Stimulated activated CD8-positive, alpha-beta memory T cell treated with anti-CD3 and anti-CD28 coated beads, Interleukin-7, amount 100 ng/mL, for 4 hours (primary cell): ENCODE measurements around the gene BHLHE23.

ENCODE experiments used
- DNase-seq, 2 donors: peaks; one replicate each; pipeline ENCODE4 v3.0.0-alpha.2; 2020; ENCODE audit warnings: low read depth in 2 of 2

The BHLHE23 gene

GRCh38 chr20:62991196-62991807, 15.5 kb downstream of the BHLHE23 start:
- DNase-seq: no peak

DNA sequence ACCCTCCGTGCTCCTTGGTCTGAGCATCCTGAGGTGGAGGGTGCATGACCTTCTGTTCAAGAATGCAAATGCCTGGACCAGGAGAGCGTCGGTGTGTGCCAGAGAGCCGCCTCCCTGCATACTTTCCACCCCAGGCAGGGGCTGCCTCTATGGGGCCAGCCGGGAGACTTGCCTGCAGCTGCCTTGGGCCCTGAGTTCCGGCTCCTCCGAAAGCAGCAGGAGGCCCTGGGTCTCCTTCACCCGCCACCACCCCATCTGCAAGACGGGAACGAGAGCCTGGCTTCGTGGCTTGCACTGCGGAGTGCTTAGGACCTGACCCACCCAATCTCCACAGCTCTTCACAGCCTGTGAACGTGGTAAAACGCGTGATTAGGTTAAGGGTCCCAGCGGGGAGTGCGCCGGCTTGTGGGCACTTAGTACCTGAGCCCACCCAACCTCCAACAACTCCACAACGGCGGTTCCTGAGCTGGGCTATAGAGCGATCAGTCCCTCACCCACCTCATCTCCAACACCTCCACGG, 16.4 kb downstream of the BHLHE23 start:
- no peak for DNase-seq

DNA sequence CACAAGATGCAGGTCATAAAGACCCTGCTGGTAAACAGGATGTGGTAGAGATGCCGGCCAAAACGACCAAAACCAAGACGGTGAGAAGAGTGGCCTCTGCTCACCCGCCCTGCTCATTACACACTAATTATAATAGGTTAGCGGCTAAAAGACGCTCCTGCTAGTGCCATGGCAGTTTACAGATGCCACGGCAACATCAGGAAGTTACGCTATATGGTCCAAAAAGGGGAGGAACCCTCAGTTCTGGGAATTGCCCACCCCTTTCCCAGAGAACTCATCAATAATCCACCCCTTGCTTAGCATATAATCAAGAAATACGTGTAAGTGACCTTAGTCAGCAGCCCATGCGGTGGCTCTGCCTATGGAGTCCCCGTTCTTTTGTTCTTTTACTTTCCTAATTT, 17.6 kb downstream of the BHLHE23 start:
- DNase-seq: peak in 1 of 2 donors; percentile 25

- DNase-seq: no peak
Measured at GRCh38 chr20:62987114-62987513, 19.6 kb downstream of the BHLHE23 start.

DNA sequence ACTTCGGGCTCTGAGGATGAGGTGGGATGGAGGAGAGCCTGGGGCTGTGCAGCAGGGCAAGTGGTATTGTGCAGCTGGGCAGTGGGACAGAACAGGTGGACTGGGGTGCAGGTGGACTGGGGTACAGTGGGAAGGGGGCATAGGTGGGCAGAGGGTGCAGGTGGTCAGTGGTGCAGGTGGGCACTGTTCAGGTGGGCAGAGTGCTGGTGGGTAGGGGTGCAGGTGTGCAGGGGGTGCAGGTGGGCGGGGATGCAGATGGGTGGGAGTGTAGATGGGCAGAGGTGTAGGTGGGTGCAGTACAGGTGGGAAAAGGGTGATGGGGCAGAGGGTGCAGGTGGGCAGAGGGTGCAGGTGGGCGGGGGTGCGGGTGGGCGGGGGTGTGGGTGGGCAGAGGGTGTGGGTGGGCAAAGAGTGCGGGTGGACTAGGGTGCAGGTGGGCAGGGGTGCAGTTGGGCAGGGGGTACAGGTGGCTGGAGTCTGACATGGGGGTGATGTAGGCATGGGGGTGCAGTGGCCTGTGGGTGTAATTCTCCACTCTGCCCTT, 20.4 kb downstream of the BHLHE23 start:
- no peak for DNase-seq

- DNase-seq: no peak
Measured at GRCh38 chr20:62985444-62985778, 21.4 kb downstream of the BHLHE23 start.

DNA sequence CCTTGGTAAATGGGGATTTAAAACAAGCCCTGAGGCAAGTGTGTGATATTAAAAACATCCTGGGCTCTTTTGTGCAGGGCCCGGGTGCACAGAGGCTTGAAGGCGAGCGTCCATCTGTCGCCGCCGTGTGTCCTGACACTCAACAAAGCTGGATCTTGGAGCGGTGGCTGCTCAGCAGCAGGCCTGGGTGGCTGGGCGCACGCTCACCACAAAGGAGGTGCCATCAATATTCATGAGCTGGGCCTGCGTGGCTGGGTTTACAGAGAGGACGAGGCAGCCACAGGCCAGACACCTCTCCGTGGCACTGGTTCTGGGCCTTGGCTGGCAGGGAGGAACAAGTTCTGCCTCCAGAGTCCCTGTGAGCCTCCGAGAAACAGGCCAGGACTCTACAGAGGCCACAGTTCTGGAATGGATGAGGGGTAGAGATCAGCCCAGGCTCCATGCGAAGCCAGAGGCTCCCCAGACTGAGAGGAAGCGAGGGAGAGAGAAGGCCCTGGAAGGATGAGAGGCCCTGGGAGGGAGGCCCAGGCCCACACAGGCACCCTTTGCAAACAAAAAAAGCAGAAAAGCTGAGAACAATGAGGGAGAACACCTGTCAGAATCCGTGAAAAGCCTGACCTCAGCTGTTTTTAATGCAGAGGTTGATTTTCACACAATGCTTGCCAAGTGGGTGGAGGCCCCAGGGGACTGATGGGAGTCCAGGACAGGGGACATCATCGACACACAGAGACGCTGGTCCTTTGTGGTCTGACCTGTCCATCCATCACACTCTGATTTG, 21.9 kb downstream of the BHLHE23 start:
- DNase-seq: no peak

DNA sequence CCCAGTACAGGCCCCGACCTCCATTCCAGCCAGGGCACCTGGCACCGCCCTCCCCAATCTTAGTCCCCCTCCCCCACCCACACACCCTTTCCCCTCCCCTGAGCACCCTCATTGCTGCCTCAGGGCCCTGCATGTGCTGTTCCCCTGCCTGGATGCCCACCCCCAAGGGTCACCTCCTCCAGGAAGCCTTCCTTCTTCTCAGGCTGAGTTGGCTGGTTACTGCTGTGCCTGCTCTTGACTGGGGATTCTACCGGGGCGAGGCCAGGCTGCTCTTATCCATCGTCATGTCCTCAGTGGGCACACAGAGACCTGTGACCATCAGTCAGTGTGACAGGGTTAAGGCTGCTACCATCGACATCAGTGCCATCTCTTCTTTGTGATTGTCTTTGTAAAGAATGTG, 23.6 kb downstream of the BHLHE23 start:
- DNase-seq: no peak

DNA sequence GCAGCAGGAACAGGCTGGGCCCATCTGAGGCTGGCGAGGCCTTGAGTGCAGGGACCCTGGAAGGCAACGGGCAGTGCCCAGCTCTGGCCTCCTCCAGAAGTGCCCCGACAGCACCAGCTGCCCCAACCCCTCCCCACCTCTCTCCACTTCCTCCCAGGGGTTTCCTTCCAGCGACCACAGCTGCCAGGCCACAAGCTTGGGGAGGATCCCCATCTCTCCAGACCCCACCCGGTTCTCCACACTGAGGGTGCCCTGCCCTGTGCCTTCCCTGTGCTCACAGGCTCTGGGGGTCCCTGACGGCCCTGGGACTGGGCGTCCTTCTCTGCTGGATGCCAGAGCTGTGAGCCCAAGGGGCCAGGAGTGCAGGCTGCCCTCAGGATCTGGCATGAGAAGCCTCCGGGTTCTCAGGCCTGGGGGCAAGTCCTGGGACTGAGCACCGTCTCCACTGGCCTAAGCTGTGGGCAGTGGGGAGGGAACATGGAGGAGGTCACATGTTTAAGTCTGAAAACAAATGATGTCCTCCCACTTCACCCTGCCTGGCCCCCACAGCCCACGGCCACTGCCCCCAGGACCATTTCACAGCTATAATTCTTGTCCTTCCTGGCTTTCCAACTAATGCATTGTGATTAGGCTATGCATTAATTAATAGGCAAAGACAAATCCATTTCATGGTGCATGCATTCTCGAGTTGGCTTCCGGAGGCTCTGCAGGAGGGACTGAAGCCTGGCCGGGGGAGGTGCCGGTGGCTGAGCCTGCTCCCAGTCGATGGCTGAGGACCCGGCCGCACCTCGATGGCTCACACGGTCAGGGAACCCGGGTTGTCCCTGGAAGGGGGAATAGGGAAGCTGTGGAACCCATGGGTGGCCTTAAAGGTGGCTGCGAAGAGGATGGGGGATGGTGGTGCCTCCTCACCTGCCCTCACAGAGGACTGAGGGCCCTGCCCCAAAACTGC, 24.4 kb downstream of the BHLHE23 start:
- DNase-seq: no peak

GRCh38 chr20:62980970-62981369, 25.8 kb downstream of the BHLHE23 start:
- DNase-seq: no peak

DNA sequence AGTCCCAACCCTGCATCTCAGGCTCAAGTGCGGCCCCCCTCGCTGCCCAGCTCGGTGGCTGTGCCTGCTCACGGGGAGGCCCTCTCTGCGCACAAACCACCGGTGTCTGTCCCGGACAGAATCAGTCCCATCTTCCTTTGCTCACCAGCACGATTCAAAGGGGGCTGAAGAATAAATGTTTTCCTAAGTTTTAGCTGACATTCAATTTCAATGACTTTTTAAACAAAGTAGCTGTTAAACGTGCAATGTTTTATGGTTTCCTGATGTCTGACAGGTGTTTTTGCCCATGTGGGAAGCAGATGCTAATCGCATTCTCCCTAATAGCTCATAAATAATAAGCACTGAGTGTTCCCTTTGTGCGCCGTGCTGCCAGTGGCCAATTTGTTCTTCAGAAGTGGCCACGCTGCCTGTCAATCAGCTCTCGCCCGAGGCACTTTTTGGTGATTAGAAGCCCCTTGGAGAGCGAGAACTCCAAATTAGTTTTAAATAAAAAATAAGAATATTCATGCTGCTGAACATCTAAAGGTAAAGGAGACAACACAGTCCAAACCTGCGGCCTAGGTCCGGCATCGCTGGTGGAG, 26.3 kb downstream of the BHLHE23 start:
- DNase-seq: no peak

GRCh38 chr20:62979876-62980373, 26.8 kb downstream of the BHLHE23 start:
- no peak for DNase-seq

GRCh38 chr20:62979310-62979709, 27.5 kb downstream of the BHLHE23 start:
- no peak for DNase-seq

GRCh38 chr20:62978561-62978943, 28.2 kb downstream of the BHLHE23 start:
- no peak for DNase-seq

GRCh38 chr20:62977613-62978560, 28.9 kb downstream of the BHLHE23 start:
- peak; percentile 66 to 83 for DNase-seq

GRCh38 chr20:62976886-62977285, 29.9 kb downstream of the BHLHE23 start:
- no peak for DNase-seq

DNA sequence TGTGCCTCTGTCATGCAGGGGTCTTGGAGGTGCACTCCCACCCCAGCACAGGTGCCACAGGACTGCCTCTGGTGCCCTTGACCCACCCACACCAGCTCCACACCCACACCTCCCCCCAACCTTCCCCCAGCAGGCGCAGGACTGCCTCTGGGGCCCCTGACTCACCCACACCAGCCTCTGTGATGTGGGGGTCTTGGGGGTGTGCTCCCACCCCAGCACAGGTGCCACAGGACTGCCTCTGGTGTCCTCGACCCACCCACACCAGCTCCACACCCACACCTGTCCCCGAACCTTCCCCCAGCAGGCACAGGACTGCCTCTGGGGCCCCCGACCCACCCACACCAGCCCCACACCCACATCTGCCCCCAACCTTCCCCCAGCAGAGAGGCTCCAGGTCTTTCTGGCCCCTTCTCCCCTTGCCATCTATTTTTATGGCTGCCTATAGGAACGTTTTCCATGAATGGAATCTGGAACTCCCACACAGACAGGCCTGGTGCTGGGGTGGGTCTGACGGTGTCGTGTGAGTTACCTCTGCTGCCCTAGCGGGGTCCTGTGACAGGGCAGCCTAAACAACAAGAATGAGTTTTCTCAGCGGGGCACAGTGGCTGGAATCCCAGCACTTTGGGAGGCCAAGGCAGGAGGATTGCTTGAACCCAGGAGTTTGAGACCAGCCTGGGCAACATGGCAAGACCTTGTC, 30.8 kb downstream of the BHLHE23 start:
- DNase-seq: no peak

- no peak for DNase-seq
Measured at GRCh38 chr20:62975251-62975760, 31.5 kb downstream of the BHLHE23 start.
